Activated CD8-positive, alpha-beta memory T cell treated with anti-CD3 and anti-CD28 coated beads, Interleukin-2, amount 50 U/mL, for 48 hours (primary cell): ENCODE measurements around the gene BICDL1.

Experiments
- DNase-seq: peaks from one replicate; pipeline ENCODE4 v3.0.0-alpha.2; 2020

BICDL1 gene

DNA sequence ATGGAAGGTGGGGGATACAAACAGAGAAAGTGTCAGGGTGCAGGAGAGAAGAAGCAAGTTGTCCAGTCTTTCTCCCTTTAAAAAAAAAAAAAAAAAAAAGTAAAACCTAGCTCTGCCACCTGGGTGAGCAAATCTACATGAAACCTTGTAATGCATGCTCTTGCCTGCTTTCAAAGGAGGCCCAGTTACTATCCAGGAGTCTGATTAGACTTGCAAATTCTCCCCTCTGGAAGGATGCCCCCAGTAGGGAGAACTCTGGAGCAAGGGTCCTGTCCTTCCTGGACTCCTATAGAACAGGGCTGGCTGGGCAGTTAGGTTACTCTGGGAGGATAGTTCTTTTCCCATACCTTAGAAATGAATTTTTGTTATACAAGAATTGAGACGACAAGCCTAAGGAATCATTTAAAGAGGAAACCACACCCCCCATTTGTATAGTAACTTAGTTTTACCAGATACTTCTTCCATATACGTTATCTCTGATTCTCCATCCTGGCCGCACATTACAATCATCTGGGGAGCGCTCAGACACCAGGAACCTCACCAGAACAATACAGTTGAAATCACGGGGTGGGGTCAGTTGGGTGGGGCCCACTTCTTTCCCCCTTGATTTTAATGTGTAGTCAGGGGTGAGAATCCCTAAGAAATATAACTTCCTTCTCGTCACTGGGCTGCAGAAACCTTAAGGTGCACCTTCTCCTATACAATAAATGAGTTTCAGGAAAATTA is 97.0 kb downstream of the BICDL1 start:
- DNase-seq = no peak

DNA sequence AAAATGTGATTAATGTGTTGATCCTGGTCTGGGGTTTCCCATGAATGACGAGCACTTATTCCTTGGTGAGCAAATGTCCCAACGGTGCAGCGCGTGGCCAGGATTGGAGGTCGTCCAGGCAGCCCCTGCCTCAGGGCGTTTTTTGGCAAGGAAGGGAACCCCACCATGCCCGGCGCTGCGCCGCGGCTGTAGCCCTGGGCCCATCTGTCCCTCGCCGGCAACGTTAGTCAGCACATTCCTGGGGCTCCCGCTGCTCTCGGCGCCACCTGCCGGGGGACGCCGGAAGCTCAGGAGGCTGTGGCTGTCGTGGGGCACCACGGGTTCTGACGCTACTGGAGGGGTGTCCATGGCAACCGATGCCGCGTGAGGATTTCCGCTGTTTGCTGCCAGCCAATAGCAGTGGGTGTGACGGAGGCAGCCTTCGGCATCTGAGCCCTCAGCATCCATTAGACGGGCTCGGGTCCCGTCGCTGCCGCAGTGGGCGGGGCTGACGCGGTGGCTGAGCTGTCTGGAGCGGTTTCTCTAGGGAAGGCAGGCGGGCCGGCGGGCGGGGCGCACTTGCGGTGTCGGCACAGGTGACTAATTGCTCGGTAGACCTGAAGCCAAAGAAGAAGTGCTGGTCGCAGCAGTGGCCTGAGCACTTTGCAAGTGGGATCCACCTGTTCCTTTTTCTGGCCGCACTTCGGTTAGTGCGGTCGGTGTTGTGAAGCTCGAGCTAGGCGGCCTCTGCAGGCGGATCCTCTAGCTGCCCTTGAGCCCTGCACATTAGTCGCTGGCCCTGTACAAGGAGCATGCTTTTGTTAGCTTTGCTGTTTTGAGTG is 98.0 kb downstream of the BICDL1 start:
- DNase-seq = peak; percentile 99

DNA sequence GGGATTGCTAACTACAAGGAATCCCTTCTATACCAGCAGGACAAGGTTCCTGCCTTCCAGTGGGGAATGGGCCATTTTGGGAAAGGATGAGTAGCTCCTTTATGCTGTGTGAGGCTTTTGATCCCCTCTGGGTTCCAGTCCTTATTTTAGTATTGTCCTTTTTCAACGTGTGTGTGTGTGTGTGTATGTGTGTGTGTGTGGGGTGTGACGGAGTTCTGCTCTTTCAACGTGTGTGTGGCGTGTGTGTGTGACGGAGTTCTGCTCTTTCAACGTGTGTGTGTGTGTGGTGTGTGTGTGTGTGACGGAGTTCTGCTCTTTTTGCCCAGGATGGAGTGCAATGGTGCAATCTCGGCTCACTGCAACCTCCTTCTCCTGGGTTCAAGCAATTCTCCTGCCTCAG is 100.1 kb downstream of the BICDL1 start:
- DNase-seq = no peak

DNA sequence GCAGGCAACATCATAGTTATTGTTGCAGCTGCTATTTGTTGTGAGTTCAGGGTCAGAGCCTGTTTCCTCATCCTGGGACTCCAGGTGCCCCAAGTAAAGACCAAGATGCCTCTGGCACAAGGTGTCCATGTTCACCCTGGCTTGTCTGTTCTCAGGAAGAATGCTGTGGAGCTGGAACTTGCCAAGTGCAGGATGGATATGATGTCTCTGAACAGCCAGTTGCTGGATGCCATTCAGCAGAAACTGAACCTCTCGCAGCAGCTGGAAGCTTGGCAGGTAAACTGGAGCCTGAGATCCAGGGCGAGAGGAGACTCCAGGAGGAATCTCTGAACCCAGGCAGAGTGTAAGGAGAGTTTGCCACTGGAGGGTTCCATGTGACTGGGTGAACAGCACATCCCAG is 100.8 kb downstream of the BICDL1 start:
- no peak for DNase-seq

DNA sequence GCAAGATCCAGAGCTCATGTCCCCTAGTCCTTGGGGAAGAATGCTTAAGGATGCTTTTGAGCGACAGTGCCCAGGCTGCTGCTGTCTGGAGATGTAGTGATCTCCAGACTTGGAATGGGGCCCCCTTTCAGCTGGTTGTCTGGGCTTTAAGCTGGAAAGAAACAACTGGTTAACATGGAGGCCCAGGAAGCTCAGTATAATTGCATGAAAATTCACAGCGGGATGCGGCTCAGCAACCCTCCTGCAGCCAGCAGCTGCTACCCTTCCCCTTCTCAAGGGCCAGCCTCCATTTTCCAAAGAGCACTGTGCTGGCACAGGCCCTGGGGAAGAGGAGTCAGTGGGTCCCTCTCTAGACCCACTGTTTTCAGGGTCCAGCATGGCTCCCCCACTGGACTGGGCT is 101.2 kb downstream of the BICDL1 start:
- no peak for DNase-seq

DNA sequence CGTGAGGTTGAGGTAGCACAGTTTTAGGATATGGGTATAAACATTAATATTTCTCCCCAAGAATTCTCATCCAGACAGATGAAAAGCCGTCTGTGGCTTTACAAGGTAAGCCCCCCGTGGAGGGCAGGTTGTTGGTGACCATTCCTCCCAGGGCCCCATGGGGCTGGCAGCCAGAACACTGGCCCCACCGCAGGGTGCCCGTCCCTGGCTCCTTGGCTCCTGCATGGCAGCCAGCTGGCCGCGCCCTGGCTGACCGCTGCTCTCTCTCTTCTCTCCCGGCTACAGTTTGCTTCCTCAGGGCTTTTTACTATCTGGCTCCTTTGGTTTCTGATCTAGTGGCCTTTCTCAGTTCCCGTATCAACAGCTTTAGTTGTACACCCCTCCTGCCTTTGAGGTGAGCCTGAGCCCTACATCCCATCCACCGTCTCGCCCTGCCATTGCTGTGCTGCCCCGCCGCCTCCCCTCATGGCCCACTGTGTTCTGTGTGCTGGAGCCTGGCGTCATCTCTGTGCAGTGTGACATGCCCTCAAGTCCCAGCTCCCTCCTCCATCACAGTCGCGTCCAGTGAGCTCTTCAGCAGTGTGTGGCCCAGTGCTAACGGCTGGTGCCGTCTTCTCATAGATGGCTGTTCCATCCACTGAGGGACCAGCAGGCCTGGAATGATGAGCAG is 101.7 kb downstream of the BICDL1 start:
- no peak for DNase-seq

DNA sequence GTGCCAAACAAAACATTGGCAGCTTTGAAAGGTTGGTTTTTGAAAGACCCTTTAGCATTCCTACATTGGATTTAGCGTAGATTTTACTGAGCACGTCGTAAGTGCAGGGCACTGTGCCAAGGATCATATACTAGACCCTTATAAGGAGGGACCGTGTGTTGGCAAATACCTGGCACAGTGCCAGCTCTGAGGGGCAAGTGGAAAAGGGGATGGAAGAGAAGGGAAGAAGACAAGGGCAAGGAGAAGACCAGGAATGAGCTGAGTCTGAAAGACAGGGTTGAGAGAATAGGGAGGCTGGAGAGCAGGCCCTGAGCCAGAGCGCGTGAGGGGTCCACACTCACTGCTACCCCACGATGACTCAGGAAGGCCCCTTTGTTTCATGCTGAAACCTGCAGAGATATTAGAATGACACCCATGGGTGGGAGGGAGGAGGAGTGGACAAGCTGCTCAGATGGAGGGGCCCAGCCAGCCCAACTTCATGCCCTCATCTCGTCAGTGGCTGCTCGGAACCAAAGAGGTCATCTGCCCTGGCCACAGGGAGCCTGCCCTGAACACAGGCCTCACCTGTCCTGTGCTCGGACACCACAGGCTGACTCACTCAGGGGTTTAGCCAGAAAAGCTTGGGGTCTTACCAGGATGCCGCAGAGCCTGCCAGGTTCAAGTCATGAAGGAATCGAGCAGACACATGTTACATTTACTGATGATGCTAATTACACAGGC is 102.5 kb downstream of the BICDL1 start:
- DNase-seq = no peak

DNA sequence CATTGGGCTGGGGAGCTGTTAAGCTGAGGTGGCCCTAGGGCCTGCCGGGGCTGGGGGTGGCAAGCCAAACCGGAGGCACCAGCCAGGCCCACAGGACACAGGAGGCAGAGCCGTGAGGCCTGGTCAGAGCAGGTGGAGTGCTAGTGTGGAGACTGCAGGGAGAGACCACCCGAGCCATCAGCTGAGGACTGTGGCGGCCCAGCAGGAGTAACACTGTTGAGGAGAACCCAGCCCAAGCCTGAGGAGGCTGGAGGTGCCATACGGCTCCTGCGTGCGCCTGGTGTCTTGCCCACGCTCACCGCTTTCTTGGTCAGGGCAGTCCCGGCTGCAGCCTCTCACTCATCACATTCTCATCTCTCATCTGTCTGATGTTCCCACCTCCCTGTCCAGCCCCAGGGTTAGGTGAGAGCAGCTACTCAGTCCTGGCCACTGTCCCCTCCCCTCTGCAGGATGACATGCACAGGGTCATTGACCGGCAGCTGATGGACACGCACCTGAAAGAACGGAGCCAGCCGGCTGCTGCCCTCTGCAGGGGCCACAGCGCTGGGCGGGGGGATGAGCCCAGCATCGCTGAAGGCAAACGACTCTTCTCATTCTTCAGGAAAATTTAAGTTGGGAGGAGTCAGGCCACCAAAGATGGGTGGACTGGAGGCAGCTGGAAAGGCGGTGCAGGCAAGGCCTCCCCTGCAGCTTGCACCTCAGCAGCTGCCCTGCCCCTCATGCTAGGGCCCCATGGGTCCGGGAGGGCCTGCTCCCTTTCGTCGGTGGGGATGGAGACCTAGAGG is 103.7 kb downstream of the BICDL1 start:
- no peak for DNase-seq

DNA sequence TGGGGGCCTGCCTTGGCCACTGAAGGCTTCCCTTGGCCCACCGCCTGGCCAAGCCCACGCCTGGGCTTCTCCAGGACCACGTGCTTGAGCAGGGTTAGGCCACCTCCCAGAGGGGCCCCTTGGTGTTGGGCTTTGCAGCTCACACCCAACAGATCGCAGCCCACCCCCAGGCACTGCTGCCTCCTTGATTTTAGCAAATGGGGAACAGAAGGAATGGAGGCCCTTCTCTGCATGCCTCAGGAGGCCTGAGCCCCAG is 104.2 kb downstream of the BICDL1 start:
- DNase-seq = no peak

DNA sequence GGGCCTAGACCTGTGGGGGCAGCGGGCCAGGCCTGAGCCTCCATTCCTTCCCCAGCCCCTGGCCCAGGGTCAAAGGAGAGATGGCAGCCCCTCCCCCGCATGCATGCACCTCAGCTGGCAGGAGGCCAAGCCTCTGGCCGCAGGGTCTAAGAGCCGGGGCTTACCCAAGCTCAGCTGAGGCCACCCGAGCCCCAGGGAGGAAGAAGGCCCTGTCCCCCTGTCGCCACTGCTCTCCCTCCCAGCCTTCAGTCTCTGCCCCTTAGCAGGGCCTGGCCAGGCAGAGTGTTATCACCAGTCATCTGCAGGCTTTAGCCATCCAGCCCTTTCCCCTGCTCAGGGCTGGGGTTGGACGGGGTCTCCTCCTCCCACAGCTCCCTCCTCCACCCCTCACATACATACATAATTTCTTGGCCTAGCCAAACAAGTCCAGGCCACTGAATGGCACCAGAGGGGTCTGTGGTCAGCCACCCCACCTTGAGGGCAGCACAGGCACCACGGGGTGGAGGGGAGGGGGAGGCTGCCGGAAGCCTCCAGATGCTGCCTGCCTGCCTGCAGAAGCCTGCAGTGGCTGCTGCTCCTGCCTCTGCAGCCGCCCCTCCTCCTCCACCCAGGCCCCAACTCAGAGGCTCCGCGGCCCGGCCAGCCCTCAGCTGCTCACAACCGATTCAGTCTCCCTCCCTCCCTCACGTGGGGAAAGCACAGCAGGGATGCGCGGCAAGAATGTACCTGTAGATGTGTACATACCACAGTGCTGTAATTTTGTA is 104.7 kb downstream of the BICDL1 start:
- DNase-seq = no peak

DNA sequence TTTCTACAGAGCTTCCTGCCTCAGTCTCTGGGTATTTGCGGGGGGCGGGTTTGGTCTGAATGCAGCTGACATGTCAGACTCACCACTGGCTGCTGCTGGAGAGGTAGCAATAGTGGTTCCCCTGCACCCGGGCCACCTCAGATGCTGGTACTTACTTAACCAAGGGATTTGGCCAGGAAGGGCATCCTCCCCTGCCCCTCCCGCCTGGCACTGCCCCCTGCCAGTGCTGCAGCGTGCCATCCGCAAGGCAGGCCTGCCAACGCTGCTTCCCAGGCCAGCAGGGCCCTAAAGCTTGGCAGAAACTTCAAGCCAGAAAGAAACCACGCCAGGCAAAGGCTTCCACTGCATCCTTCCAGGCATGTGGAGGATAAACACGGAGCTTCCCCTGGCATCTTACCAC is 105.4 kb downstream of the BICDL1 start:
- no peak for DNase-seq

DNA sequence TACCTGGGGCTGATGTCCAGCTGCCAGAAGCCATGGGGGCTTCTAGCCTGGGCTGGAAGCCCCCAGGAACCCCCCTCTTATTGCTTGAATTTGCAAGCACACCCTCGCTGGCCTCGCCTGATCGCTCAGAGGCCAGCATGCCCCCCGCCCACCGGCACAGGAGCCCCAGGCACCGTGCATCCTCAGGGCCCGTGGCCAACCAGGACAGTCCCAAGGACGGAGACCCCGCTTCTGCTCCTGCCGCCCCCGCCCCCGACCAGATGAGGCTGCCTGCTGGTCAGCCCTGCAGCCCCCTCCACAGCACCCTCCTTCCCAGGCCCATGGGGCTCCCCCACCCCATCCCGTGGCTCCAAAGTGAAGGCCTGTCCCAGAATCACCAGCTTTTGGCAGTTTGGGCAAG is 106.3 kb downstream of the BICDL1 start:
- no peak for DNase-seq

DNA sequence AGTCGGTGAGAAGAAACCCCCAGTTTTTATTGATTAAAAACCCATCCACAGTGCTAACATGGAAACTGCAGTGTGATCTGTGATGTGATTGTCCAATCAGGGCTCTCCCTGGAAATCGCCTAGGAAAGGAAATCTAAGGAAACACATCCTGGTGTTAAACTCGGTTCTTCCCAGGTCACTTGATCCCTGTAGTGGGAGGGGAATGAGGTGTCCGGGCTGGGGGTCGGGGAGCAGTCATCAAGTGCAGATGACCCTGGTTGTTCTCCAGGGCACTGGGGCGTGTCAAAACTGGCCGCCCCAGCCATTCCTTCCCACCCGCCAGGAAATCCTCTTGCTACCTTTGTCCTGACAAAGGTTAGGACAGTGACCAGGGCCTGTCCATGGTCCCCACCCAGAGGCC is 106.7 kb downstream of the BICDL1 start:
- DNase-seq = no peak

DNA sequence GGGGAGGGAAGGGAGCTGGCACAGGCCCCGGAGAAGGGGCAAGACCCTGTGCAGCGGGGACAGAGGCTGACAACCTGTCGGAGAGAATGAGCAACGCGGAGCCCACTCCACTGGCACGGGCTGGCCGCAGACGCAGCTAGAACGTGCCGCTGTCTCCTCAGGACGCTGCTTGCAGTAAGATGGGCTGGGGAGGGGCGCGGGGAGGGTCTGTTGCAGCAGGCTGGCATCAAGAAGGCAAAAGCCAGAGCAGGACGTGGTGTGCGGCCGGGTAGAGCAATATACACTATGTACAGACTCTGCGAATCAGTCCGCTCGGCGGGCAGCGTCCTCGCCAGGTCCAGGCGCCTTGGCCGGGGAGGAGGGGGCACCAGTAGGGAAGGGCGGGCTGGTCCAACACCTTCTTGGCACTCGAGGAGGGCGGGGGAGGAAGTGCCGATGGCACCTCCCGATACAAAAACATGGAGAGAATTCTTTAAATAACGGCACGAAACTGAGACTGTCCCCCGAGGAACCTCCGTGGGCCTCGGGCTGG is 107.7 kb downstream of the BICDL1 start:
- no peak for DNase-seq

DNA sequence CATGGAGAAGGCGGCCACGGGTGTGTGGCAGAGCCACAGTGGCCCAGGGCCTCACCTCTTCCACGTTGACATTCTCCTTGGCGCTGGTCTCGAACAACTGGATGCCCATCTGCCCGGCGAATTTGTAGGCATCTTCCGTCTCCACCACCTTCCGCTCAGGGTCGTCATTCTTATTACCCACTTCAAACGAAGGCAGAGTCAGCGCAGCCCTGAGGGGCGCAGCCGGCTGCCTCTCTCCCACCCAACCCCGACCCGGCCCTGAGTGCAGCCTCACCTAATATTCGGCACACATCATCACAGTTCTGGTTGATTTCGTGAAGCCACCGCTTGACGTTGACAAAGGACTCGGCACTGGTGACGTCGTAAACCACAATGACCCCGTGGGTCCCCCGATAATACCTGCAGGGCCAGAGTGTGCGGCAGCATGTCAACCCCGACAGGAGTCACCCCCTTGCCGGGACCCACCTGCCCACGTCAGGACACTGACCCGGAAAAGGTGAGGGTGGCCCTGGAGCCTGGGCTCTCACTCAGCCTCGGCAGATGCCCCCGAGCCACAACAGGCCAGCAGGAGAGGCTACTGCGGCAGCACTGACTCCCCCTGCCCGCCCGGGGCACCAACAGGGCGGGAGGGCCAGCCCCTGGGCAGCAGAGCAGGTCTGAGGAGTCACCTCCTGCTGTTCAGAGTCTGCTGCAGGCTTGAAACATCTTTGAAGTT is 109.9 kb downstream of the BICDL1 start:
- DNase-seq = no peak

DNA sequence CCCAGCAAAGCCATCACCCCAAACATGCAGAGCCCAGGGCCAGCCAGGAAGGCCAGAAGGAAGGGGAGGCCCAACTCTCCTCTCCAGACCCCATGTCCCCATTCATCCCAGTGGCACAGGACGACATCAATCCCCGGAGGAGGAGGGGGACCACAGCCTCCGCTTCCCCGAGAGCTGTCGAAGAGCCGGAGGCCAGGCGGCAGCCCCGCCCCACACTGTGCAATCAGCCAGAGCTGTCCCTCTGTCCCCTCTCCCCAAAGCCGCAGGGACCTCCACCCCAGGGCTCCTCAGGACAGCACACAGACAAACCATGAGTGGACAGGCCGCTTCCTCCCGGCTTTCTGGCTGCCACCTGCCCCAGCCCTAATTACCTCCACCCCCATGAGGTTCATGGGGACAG is 110.7 kb downstream of the BICDL1 start:
- DNase-seq = no peak

DNA sequence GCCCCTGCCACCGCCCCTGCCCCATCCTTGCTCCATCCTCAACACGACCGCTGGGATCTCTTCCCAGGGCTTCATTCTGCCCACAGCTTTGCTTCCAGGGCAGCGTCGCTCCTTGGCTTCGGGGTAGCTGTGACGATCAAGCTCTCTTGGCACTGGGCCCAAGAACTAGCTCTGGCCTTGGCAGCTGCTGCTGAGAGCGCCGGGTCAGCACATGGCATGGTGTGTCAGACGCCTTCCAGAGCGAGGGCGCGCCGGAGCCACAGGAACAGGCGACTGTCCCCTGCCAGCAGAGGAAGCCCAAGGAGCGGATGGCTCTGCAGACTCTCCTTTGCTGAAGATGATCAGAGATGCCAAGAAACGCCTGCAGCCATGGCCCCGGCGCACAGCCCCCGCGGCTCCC is 111.6 kb downstream of the BICDL1 start:
- DNase-seq = no peak

DNA sequence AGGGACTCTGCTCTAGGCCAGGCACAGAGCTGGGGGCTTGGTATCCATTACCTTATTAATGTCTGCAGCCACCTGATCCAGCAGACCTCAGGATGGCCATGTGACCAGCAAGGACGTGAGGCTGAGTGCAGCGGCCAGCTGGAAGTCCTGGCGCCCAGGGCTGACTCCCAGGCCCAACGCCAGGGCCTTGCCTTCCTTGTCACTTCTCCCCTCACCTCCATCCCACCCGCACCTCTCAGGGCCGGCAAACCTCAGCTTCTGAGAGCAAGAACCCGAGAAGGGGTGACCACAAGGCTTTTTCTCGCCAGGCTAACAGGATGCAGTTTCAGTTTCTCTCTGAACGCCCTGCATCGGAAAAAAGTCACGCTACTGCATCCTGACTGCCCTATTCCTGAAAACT is 112.1 kb downstream of the BICDL1 start:
- no peak for DNase-seq

DNA sequence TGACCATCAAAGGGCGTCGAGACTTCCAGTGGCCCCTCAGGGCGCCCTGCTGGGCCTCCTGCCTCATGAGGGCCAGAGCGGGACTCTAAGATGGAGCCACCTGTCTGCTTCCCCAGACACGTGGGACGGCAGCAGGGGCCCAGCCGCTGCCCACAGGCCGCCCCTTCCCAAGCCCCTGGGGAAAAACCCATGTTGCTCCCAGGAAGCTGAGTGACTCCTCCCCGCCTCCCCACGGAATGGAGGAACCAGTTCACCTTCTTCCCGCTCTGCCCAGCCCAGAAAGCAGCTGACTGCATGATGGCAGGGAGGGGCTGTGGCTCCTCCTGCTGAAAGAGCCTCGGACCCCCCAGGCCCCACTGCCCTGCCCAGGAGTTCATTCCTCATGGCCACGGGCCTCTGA is 112.6 kb downstream of the BICDL1 start:
- DNase-seq = no peak

DNA sequence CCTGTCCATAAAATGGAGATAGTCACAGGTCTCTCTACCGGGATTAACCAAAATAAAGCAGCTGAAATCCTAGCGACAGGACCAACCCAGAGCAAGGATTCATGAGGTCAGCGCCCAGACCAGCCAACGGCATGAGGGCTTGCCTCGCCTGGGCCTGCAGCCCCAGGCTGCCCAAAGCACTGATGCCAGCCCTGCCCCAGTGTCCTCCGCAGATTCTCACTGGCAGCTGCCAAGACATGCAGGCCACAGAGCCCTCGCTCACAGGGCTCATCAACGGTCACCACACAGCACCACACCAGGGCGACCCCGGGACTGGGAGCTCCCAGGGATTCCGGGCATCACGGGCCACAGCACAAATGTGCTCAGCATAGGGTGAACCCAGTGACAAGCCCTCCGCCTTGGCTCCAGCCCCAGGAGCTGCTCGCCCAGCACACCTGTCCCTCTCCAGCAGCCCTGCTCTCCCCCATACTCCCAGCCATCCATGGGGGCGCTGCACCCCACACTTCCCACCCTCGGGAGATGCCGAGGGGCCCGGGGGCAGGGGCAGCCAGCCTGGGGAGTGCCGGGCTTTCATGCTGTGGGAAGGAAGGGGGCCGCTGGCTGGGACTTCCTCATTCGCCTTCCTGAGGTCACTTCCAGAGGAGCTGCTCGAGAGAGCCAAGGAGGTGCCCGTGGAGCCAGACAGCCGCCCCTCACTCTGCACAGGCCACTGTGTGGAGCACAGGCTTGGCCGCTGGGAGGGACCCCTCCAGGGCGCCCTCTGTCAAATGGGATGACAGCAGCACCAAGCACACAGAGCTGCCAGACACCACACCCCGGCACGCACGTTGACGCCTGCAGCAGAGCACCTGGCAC is 113.4 kb downstream of the BICDL1 start:
- no peak for DNase-seq
